Measurements from ENCODE around the gene OR4A16. TPM values are rescaled to one million over a fixed set of nuclear protein-coding genes. Genes with fewer than 3 reads are reported as not detected.

OR4A16 gene, protein sequence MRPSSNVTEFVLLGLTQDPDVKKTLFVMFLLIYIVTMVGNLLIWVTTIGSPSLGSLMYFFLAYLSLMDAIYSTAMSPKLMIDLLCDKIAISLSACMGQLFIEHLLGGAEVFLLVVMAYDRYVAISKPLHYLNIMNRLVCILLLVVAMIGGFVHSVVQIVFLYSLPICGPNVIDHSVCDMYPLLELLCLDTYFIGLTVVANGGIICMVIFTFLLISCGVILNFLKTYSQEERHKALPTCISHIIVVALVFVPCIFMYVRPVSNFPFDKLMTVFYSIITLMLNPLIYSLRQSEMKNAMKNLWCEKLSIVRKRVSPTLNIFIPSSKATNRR
- polyA plus RNA-seq (2012; ENCODE audit: insufficient read depth, insufficient read length, low read depth) = not detected

DNA sequence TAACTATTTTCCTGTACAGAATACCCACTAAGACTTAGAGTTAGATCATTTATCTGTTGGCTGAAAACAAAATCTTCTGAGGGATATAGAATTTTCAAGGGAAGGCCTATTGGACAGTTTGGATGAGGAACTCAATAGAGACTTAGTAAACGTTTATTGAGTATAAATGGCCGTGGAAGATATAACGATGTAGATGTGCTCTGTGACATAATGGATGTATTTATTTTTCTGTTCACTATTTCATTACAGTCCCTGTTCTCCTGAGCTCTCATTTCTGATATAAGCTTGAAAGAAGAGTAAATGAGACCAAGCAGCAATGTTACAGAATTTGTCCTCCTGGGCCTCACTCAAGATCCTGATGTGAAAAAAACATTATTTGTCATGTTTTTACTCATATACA, at the start of gene OR4A16:
TSS of gene OR4A16 (plus strand) at position 301 of the 400 bp plus-strand sequence. CDS start at position 301, 0 bp downstream.
- no peak within 1 kb of the TSS for H3K4me3 ChIP-seq (ENCODE audit: low read depth, low read length)
- no peaks in the 10 kb centered on the region for H3K4me1 ChIP-seq
- no peak for DNase-seq
- TF ChIP-seq, protein P1, sequence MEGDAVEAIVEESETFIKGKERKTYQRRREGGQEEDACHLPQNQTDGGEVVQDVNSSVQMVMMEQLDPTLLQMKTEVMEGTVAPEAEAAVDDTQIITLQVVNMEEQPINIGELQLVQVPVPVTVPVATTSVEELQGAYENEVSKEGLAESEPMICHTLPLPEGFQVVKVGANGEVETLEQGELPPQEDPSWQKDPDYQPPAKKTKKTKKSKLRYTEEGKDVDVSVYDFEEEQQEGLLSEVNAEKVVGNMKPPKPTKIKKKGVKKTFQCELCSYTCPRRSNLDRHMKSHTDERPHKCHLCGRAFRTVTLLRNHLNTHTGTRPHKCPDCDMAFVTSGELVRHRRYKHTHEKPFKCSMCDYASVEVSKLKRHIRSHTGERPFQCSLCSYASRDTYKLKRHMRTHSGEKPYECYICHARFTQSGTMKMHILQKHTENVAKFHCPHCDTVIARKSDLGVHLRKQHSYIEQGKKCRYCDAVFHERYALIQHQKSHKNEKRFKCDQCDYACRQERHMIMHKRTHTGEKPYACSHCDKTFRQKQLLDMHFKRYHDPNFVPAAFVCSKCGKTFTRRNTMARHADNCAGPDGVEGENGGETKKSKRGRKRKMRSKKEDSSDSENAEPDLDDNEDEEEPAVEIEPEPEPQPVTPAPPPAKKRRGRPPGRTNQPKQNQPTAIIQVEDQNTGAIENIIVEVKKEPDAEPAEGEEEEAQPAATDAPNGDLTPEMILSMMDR (IDR thresholded peaks at IDR 0.05; ENCODE audit: low read depth, low read length) = no peak
- no peaks in the 10 kb centered on the region for H3K27me3 ChIP-seq
- no peaks in the 10 kb centered on the region for H3K36me3 ChIP-seq
- no peaks in the 10 kb centered on the region for H3K9me3 ChIP-seq

DNA sequence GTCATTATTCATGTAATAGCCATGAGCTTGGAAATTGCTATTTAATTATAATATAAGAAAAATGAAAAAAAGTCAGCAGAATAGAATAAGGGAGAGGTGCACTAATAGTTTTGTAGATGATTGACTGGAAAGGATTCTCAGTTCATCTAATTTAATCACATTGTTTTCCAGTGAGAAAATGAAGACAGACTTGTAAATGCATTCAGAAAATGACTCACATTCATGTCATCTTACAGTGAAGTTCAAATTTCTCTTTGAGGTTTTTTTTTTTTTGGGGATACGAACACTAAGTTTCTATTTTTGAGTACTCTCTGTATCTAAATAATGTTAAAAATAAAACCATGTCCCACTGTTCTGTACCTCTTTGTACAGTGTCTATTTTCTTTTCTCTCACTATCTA, 18.5 kb upstream of the OR4A16 start:
- H3K4me3 ChIP-seq (ENCODE audit: low read depth, low read length) = no peak overlapping the region
- no peaks in the 10 kb centered on the region for H3K4me1 ChIP-seq
- no peaks in the 10 kb centered on the region for H3K27me3 ChIP-seq
- DNase-seq = no peak
- no peaks in the 10 kb centered on the region for H3K36me3 ChIP-seq
- no peaks in the 10 kb centered on the region for H3K9me3 ChIP-seq
- TF ChIP-seq, protein P1 (IDR thresholded peaks at IDR 0.05; ENCODE audit: low read depth, low read length) = no peak

DNA sequence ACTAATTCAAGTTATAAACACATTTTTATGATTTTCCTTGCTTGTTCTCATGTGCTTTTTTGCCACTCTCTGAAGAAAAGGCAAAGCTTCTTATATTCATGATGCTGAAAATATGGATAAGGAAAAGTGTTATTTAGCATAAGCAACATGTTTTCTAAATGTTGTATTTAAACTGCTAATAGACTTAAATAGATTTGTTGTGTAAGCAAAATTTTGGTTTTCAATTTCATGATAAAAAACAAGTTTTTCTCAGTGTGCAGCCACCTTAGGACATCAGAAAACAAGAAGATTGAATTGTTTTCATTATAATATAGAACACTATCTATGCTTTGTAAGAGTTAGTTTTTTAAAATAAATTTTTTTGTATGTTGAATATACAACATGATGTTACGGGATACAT, 2.3 kb downstream of the OR4A16 start:
- Histone ChIP-seq H3K4me1 (no peaks in the 10 kb centered on the region), H3K27me3 (no peaks in the 10 kb centered on the region), H3K36me3 (no peaks in the 10 kb centered on the region), H3K9me3 (no peaks in the 10 kb centered on the region), H3K4me3 (ENCODE audit: low read depth, low read length) (no peak overlapping the region)
- TF ChIP-seq, protein P1 (IDR thresholded peaks at IDR 0.05; ENCODE audit: low read depth, low read length) = no peak
- no peak for DNase-seq

DNA sequence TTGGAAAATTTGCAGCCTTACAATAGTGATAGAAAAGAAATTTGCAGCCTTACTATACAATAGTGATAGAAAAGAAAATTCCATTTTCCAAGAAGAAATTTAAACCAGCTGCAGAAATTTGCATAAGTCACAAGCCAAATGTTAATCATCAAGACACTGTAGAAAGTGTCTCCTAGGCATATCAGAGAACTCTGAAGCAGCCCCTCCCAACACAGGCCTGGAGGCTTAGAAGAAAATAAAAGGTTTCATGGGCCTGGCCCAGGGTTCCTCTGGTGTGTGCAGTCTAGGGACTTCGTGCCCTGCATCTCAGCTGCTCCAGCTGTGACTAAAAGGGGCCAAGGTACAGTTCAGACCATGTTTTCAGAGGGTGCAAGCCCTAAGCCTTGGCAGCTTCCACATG, 6.0 kb downstream of the OR4A16 start:
- DNase-seq = no peak
- H3K27me3 ChIP-seq = no peaks in the 10 kb centered on the region
- H3K36me3 ChIP-seq = no peaks in the 10 kb centered on the region
- H3K9me3 ChIP-seq = no peaks in the 10 kb centered on the region
- TF ChIP-seq, protein P1 (IDR thresholded peaks at IDR 0.05; ENCODE audit: low read depth, low read length) = no peak
- H3K4me3 ChIP-seq (ENCODE audit: low read depth, low read length) = no peak overlapping the region
- no peaks in the 10 kb centered on the region for H3K4me1 ChIP-seq

DNA sequence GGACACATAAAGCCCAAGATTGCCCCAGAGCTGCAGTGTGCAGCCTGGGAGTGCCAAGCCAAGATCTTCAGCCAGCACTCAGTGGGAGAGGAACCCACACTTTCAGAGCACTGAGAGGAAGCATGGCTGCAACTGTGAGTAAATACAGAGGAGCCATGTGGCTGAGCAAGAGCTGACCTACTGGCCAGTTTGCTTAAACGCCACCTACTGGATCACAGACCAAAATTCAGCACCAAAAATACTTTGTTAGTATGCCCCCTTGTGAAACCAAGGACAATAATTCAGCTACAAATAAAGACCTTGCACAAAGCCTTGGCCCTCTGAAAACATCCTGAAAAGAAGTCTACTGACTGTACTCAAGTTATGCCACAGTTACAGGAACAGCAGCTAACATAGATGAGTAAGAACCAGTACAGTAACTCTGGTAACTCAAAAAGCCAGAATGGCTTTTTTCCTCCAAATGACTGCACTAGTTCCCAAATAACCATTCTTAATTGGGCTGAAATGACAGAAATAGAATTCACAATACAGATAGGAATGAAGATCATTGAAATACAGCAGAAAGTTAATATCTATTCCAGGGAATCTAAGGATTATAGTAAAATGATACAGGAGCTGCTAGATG, 14.7 kb downstream of the OR4A16 start:
- Histone ChIP-seq H3K4me1 (no peaks in the 10 kb centered on the region), H3K9me3 (no peaks in the 10 kb centered on the region), H3K4me3 (ENCODE audit: low read depth, low read length) (no peak overlapping the region), H3K27me3 (no peaks in the 10 kb centered on the region), H3K36me3 (no peaks in the 10 kb centered on the region)
- no peak for DNase-seq
- TF ChIP-seq, protein P1 (IDR thresholded peaks at IDR 0.05; ENCODE audit: low read depth, low read length) = peak; percentile 24; the same call in 1 of the 2 replicates

DNA sequence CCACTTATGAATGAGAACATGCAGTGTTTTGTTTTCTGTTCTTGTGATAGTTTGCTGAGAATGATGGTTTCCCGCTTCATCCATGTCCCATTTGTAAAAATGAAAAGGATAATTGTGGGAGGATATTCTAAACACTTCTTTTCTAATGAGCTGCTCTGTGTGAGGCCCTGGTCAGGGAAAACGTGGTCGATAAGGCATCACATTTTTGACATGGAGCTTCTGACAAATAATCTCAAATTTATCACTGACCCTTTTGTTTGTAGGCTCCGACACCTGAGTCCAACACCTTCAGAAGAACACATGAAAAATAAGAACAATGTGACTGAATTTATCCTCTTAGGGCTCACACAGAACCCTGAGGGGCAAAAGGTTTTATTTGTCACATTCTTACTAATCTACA, 24.7 kb downstream of the OR4A16 start, which contains the start of gene OR4A15:
TSS of gene OR4A15 (plus strand) at position 301 of the 400 bp plus-strand sequence. CDS start at position 301, 0 bp downstream.
- no peaks in the 10 kb centered on the region for H3K9me3 ChIP-seq
- H3K4me3 ChIP-seq (ENCODE audit: low read depth, low read length) = no peak within 1 kb of the TSS
- TF ChIP-seq, protein P1 (IDR thresholded peaks at IDR 0.05; ENCODE audit: low read depth, low read length) = no peak
- DNase-seq = no peak
- no peaks in the 10 kb centered on the region for H3K36me3 ChIP-seq
- H3K4me1 ChIP-seq = no peaks in the 10 kb centered on the region
- no peaks in the 10 kb centered on the region for H3K27me3 ChIP-seq
